ENCODE measurements around the gene DDX46.
"Not testable (repeated sequence)": the region's sequence is repeated elsewhere in the genome, so short reads cannot be mapped to it uniquely, and the experiment has no call there.

The DDX46 gene

GRCh38 chr5:134749415-134749814 is 9.2 kb upstream of the DDX46 start:
- no peak for TF ChIP-seq CTCF (IDR thresholded peaks at IDR 0.05; ENCODE audit: low read depth, low read length, missing control alignments)
- no peak for DNase-seq (ENCODE audit: extremely low read depth, low read depth)
- no peak overlapping the region for H3K4me3 ChIP-seq (replicated peaks; ENCODE audit: low read depth, low read length)

- DNase-seq (ENCODE audit: extremely low read depth, low read depth) = no peak
- no peak for TF ChIP-seq CTCF (IDR thresholded peaks at IDR 0.05; ENCODE audit: low read depth, low read length, missing control alignments)
- peak overlapping the region; percentile 94 for H3K4me3 ChIP-seq (replicated peaks; ENCODE audit: low read depth, low read length)
These were observed 439 bp upstream of the DDX46 start for GRCh38 chr5:134758176-134758503.

DNA sequence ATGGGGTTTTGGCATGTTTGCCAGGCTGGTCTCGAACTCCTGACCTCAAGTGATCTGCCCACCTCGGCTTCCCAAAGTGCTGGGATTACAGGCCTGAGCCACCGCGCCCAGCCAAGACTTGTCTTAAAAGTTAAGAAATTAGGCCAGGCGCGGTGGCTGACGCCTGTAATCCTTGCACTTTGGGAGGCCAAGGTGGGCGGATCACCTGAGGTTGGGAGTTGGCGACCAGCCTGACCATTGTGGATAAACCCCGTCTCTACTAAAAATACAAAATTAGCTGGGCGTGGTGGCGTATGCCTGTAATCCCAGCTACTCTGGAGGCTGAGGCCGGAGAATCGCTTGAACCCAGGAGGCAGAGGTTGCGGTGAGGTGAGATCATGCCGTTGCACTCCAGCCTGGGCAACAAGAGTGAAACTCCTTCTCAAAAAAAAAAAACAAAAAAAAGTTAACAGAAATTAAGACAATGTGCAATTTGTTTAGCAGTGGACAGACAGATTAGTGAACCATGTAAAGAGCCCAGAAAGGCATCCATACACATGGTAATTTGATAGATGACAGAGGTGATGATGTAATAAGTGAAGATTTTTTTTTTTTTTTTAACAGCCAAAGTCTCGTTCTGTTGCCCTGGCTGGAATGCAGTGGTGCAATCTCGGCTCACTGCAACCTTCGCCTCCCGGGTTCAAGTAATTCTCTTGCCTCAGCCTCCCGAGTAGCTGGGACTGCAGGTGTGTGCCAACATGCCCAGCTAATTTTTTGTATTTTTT is 9.1 kb downstream of the DDX46 start:
- not testable (repeated sequence) for H3K4me3 ChIP-seq (replicated peaks; ENCODE audit: low read depth, low read length); DNase-seq (ENCODE audit: extremely low read depth, low read depth)

GRCh38 chr5:134769206-134769605 is 10.6 kb downstream of the DDX46 start:
- TF ChIP-seq CTCF (IDR thresholded peaks at IDR 0.05; ENCODE audit: low read depth, low read length, missing control alignments) = no peak
- DNase-seq (ENCODE audit: extremely low read depth, low read depth) = no peak
- no peak overlapping the region for H3K4me3 ChIP-seq (replicated peaks; ENCODE audit: low read depth, low read length)

DNA sequence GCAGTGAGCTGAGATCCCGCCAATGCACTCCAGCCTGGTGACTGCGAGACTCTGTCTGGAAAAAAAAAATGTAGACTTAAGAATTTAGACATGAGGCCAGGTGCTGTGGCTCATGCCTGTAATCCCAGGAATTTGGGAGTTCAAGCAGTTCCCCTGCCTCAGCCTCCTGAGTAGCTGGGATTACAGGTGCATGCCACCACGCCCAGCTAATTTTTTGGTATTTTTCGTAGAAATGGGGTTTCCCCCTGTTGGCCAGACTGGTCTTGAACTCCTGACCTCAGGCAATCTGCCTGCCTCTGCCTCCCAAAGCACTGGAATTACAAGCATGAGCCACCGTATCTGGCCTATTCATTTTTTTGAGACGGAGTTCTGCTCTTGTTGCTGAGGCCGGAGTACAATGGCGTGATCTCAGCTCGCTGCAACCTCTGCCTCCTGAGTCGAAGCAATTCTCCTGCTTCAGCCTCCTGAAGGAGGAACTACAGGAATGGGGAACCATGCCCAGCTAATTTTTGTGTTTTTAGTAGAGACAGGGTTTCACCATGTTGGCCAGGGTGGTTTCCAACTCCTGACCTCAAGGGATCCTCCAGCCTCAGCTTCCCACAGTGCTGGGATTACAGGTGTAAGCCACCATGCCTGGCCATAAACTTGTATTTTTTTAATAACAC is 14.0 kb downstream of the DDX46 start:
- TF ChIP-seq CTCF (IDR thresholded peaks at IDR 0.05; ENCODE audit: low read depth, low read length, missing control alignments) = no peak
- no peak for DNase-seq (ENCODE audit: extremely low read depth, low read depth)
- no peak overlapping the region for H3K4me3 ChIP-seq (replicated peaks; ENCODE audit: low read depth, low read length)

DNA sequence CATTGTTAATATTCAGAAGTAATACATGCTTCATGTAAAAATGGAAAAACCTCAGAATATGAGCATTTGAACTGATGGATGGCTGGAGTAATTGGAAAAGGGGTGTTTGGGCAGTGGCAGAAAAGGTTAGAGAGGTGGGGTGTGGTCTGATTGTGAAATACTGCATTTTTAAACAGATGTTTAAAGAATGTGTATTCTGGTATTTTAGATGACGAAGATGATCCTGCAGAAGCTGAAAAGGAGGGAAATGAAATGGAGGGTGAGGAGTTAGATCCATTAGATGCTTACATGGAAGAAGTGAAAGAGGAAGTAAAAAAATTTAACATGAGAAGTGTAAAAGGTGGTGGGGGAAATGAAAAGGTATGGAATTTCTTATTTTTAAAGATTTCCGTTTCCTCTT is 18.8 kb downstream of the DDX46 start:
- no peak for TF ChIP-seq CTCF (IDR thresholded peaks at IDR 0.05; ENCODE audit: low read depth, low read length, missing control alignments)
- no peak overlapping the region for H3K4me3 ChIP-seq (replicated peaks; ENCODE audit: low read depth, low read length)
- DNase-seq (ENCODE audit: extremely low read depth, low read depth) = no peak

GRCh38 chr5:134784241-134784920 is 25.8 kb downstream of the DDX46 start:
- H3K4me3 ChIP-seq (replicated peaks; ENCODE audit: low read depth, low read length) = no peak overlapping the region
- DNase-seq (ENCODE audit: extremely low read depth, low read depth) = no peak
- TF ChIP-seq CTCF (IDR thresholded peaks at IDR 0.05; ENCODE audit: low read depth, low read length, missing control alignments) = no peak
